ENCODE measurements around the gene LBX1.

Gene LBX1

GRCh38 chr10:101244321-101245050 lies 15.2 kb upstream of the LBX1 start:
- no peak for DNase-seq

- DNase-seq = no peak
Measured at GRCh38 chr10:101241840-101242707, 12.8 kb upstream of the LBX1 start.

DNA sequence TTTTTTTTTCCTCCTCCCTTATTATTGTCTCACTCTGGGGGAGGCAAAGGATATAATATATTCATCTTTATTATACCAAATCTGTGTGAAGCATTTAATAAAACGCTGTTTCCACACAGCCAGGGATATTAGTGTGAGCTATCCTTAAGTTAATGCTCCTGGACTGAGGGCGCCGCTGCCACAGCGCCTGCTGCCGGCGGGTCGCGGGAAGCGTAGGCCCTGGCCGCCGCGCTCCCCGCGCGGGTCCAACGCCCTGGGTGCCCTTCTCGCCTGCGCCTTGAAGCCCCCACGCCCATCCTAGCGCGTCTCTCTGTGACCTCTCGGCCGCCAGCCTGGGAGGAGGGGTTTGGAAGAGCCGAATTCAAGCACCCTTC lies 9.5 kb upstream of the LBX1 start:
- DNase-seq = no peak

DNA sequence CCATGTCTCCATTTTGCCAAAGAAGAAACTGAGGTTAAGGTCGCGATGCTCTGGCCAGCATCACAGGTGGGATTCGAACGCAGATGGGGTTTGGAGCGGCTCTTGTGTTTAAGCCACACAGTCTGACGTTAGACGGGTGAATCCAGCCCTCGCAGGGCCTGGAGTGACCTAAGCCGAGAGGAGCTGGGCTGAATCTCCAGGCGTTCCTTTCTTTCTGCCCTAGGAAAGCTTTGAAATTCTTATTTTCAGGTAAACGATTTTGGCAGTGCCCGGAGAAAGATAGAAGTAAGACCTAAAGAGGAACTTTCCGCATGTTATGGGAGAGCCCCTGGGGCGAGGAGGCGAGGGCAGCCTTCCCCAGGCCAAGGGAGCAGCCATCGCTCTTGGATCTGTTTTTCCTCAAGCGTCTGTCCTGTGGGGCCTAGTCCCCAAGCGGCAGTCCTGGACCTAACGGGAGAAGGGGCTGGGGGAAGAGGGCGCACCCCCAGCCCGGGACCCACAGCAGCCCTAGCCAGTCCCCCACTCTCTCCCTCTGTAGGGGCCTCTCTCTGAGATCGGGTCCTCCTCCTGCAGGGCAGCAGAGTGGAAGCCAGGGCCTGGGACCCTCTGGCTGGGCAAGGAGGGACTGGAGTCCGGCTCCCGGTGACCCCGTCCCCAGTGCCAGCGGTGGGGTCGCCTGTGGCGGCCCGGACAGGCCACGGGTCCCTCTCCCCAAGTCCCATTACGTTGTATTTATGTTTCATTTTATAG lies 8.9 kb upstream of the LBX1 start:
- no peak for DNase-seq

GRCh38 chr10:101237081-101237981 lies 8.1 kb upstream of the LBX1 start:
- DNase-seq = no peak

DNA sequence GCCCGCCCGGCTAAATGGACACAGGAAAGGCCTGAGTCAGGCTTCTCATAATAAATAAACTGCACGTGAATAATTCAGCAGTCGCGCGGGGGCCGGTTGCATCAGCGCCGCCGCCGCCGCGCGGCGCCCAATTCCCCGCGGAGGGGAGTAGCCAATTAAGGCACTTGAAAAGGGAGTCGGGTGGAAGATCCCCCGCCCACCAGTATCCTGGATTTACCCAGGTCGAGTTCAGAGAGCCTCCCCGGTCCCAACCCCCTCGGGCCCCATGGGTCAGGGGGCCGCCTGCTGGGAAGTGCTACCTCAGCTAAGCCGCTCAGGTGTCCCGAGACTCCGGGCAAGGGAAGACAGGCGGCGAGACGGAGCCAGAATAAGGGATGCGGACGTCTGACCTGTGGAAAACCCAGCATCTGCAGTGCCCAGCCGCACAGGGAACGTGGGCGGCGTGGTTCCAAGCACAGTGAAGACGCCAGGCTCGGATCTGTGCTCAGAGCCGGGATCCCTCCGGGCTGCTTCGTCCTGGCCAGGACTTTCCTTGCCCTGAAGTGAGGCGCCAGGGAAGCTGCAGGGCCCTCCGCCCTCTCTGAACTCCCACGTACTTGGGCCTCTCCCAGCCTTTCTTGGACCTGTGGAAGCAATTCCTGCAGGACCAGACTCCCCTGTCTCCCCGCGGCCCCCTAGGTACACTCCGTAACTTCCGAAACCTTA lies 7.3 kb upstream of the LBX1 start:
- no peak for DNase-seq

DNA sequence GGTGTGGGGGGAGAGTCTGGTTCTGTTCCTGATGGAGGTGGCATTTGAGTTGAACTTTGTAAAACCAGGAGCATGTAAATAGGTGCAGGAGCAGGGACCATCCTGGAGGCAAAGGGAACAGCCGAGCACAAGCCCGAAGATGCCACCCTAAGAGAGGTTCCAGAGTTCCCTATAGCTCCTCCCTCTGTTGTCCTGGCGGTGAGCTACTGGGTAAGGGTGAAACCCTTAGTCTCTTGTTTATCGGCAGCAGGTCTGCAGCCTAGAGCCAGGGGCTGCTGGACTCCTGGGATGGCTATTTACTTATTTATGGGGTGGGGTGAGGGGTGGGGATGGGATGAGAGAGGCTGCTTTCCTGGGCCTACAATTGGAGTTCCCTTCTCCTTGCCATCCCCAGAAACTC lies 6.5 kb upstream of the LBX1 start:
- DNase-seq = no peak

DNA sequence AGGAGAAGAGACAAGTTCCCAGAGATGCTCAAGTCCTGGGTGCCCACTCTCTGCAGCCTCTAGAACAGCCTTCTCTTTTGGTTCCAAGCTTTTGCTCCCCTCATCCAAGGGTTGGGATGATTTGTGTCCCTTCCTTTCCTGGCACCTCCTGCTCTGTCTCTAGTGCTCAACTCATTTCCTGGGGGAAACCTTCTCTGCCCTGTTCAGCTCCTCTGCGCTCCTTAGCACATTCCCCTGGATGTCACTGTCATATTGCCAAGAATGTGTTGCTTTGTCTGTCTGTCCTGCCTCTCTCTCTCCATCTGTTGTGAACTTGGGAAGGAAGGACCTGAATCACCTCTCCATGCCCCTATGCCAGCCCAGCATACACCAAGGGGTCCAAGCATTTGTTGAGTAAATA lies 5.1 kb upstream of the LBX1 start:
- DNase-seq = no peak

DNA sequence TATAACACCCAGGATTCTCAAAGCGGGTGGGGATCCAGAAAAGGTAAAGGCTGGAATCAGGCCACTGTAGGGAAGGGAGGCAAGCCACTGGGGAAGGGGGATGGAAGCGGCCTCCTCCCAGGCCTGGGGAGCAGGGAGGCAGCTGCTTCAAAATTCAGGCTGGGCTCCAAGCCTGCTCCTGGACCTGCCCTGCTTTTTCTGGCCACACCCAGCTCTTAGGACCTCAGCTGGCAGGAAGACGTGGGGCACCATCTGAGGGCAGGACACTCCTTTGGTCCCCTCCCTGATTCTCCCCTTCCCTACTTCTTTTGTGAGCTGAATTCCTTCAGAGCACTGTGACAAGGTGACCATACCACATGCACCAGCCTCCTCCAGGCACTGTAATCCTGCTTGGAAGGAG lies 4.6 kb upstream of the LBX1 start:
- DNase-seq = no peak

GRCh38 chr10:101233443-101233842 lies 4.2 kb upstream of the LBX1 start:
- no peak for DNase-seq

DNA sequence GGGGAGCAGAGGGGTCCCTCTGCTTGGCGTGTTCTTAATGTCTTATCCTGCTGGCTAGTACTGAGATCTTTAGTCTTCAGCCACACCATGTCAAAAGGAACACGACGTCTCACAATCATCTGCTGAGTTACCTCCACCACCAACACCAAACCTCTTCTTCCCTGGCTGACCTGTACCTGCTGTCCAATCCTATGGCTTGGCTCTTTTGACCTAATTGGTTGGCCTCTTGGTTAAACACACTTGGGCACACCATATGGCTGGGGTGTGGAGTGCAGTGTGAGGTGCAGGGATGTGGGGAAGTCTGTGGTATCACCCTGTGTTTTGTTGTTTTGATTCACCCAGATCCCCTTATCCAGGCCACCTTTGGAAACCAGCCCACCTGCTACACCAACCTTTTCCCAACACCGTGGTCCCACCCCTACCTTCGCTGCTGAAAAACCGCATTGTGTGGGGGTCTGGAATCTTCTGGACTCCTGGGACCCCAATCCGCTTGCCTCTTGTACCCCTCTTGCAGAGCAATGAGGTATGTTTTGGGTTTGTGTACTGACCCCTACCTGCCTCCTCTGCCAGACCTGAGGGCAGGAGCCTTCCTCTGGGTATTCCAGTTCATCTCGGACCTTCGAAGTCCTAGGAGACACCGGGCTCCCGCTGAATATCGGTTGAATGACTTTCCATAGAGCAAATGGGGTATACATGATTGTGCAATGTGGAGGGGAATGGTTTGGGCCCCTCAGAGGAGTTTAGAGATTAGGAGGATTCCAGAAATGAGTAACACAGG lies 2.8 kb upstream of the LBX1 start:
- no peak for DNase-seq

DNA sequence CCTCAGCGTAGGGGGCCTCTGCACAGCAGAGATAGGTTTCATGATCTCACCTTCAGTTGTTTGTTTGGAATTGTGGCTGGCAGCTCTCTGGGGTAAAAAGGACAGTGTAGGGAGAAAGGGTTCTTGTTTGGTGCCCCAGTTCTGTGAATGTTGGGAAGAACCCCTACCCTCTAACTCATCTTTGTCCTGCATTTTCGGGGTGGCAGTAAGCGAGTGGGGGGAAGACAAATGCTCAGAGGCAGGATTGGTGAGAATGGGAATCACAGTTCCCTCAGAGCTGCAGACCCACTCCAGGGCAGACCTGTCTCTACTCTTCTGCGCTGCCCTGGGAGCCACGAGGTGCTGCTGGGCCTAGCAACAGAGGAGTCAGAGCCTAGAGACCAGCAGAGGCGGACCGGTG lies 1.8 kb upstream of the LBX1 start:
- no peak for DNase-seq

GRCh38 chr10:101230183-101230917 lies 1.1 kb upstream of the LBX1 start:
- DNase-seq = no peak

DNA sequence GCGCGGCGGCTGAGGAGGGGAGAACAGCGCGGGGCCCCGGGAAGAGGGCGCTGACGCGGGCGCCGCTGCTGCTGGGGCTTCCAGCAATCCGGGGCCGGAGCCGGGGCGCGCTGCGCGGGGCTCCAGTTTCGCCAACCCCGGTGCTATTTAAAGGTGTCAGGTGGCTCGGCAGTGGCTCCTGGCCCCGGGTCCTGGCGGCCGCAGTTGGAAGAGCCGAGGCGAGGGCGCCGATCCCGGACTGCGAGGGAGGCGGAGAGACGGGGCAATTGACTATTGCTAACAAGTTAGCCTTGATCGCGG lies 347 bp downstream of the LBX1 start:
- DNase-seq = no peak

- DNase-seq = no peak
Measured at GRCh38 chr10:101228153-101228965, 904 bp downstream of the LBX1 start.

GRCh38 chr10:101227429-101228152 lies 1.7 kb downstream of the LBX1 start:
- DNase-seq = no peak

Data from anterior cingulate cortex (tissue), 58 donors.